Fibroblast of pulmonary artery (primary cell): ENCODE measurements around the gene CAMK1G.

Source experiments
- DNase-seq: peaks from one replicate; pipeline ENCODE4 v3.0.0-alpha.2; 2010; ENCODE audit warnings: low read depth
- H3K4me3 ChIP-seq: replicated peaks from 2 replicates; pipeline ENCODE4 v1.5.1; 2011; ENCODE audit warnings: low read depth, mild to moderate bottlenecking, control low read depth, low read length, moderate library complexity
- TF ChIP-seq, protein P1 (sequence below): IDR thresholded peaks from 2 replicates; pipeline ENCODE4 v1.5.1; 2011; ENCODE audit warnings: mild to moderate bottlenecking, control low read depth, low read length, inconsistent platforms; ENCODE audit errors: missing control alignments

The CAMK1G gene

GRCh38 chr1:209576392-209577197 lies 6.9 kb upstream of the CAMK1G start:
- peak; percentile 75 for DNase-seq
- TF ChIP-seq, protein P1, sequence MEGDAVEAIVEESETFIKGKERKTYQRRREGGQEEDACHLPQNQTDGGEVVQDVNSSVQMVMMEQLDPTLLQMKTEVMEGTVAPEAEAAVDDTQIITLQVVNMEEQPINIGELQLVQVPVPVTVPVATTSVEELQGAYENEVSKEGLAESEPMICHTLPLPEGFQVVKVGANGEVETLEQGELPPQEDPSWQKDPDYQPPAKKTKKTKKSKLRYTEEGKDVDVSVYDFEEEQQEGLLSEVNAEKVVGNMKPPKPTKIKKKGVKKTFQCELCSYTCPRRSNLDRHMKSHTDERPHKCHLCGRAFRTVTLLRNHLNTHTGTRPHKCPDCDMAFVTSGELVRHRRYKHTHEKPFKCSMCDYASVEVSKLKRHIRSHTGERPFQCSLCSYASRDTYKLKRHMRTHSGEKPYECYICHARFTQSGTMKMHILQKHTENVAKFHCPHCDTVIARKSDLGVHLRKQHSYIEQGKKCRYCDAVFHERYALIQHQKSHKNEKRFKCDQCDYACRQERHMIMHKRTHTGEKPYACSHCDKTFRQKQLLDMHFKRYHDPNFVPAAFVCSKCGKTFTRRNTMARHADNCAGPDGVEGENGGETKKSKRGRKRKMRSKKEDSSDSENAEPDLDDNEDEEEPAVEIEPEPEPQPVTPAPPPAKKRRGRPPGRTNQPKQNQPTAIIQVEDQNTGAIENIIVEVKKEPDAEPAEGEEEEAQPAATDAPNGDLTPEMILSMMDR, result peak; percentile 98
- H3K4me3 ChIP-seq, result no peak overlapping the region

- no peak overlapping the region for H3K4me3 ChIP-seq
- no peak for DNase-seq
- TF ChIP-seq, protein P1, result no peak
Observed at GRCh38 chr1:209577346-209577745, 6.2 kb upstream of the CAMK1G start.

- no peak for DNase-seq
- TF ChIP-seq, protein P1, result no peak
- H3K4me3 ChIP-seq, result no peak overlapping the region
Observed at GRCh38 chr1:209580577-209580976, 2.9 kb upstream of the CAMK1G start.

DNA sequence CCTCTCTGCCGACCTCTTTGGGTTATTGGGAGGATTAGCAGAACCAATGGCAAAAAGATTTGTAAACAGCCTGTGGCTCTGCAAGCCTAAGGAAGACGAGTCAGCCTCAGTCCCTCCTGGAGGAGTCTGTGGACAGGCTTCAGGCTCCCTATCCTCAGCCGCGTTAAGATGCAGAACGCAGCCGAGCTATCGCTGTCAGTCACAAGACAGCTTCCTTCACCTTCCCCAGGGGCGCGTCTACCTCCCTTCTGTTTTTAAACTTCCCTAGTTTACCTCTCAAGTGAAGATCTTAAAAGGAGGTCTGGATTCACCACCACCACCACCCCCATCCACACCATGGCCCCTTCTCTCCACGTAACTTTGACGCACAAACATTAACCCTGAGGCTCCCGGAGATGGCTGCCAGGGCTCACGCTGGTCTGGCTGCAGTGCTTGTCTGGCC lies 738 bp downstream of the CAMK1G start:
- TF ChIP-seq, protein P1, result no peak
- H3K4me3 ChIP-seq, result peak overlapping the region; percentile 24
- no peak for DNase-seq

GRCh38 chr1:209585197-209585596 lies 1.7 kb downstream of the CAMK1G start:
- H3K4me3 ChIP-seq, result no peak overlapping the region
- no peak for DNase-seq
- TF ChIP-seq, protein P1, result no peak

DNA sequence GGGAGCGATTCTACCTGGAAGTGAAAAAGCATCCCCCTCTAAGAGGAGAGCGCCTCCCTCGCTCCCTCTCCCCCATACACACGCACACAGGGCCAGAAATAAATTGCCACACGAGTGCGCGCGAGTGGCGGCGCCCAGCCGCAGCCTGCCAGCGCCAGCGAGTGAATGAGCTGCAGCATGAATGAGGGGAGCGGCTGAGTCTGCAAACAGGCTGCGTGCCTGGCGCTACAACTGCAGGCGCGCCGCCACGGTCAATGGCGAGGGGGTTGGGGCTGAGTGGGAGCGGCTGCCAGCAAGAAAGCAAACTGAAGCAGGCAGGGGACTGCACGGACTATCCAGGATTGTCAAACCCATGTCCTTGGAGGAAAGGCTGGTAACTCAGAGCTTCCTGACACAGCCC lies 2.2 kb downstream of the CAMK1G start:
- TF ChIP-seq, protein P1, result no peak
- H3K4me3 ChIP-seq, result no peak overlapping the region
- DNase-seq, result peak; percentile 47
